Sigmoid colon (tissue), 7 donors: ENCODE data around the gene ADARB2. TPM values are rescaled to one million over a fixed set of nuclear protein-coding genes. Genes with fewer than 3 reads are reported as not detected.

Experiments
- DNase-seq: peaks from one replicate; pipeline ENCODE4 v3.0.0-alpha.2; 2019
- H3K27ac ChIP-seq, 4 donors: fragments of 200-600 bp; sonication (generic); one replicate each; pipeline ENCODE4 v1.5.1; 2016 to 2019; ENCODE audit warnings: mild to moderate bottlenecking in 1 of 4
- H3K27me3 ChIP-seq, 3 donors: fragments of 200-600 bp; sonication (generic); one replicate each; pipeline ENCODE4 v1.5.1; 2019; ENCODE audit warnings: mild to moderate bottlenecking in 1 of 3
- H3K36me3 ChIP-seq, 4 donors: fragments of 200-600 bp; sonication (generic); one replicate each; pipeline ENCODE4 v1.5.1; 2016 to 2019
- H3K4me1 ChIP-seq, 4 donors: fragments of 200-600 bp; sonication (generic); one replicate each; pipeline ENCODE4 v1.5.1; 2017 to 2019
- H3K4me3 ChIP-seq, 4 donors: fragments of 200-600 bp; sonication (generic); one replicate each; pipeline ENCODE4 v1.5.1; 2017 to 2019; ENCODE audit warnings: mild to moderate bottlenecking in 2 of 4, moderate library complexity in 1 of 4
- H3K9me3 ChIP-seq, 4 donors: fragments of 200-600 bp in 3 of 4; sonication (generic) in 3 of 4; one replicate each; pipeline versions ENCODE4 v1.5.1 to v1.6.1; 2013 to 2019
- EP300 ChIP-seq, 4 donors: sonication (generic); formaldehyde crosslinking; IDR thresholded peaks; one replicate each; pipeline ENCODE4 v1.6.1; 2017; ENCODE audit warnings: antibody characterized with exemption in 4 of 4
- POLR2A ChIP-seq, 2 donors: fragments of 450-650 bp; IDR thresholded peaks; one replicate each; pipeline ENCODE4 v1.6.1; 2016; ENCODE audit warnings: antibody characterized with exemption in 2 of 2, mild to moderate bottlenecking in 2 of 2, moderate library complexity in 2 of 2
- POLR2AphosphoS5 ChIP-seq, 4 donors: sonication (generic); formaldehyde crosslinking; IDR thresholded peaks; one replicate each; pipeline ENCODE4 v1.6.1; 2017; ENCODE audit warnings: antibody characterized with exemption in 4 of 4
- WGBS, 2 donors: extraction: QIAGEN DNeasy Blood & Tissue Kit; methylation state at CpG; one replicate each; pipeline ENCODE4 v1.1.7; 2013; 5-methylcytosine and 5-hydroxymethylcytosine counted together
- intact Hi-C: fragments of 100-400 bp; cut with DNase I; formaldehyde crosslinking; loops from one replicate; pipeline ENCODE4 v1.15.1; 2023
- polyA plus RNA-seq, 3 donors: library from polyadenylated mRNA; stranded (reverse); fragments of 200-250 nt; gene quantifications; one replicate each; pipeline ENCODE4 v1.2.3, GENCODE V29; 2013
- total RNA-seq, 4 donors: library from RNA; depleted of rRNA; stranded (reverse); fragments of >200 nt; gene quantifications; one replicate each; pipeline ENCODE4 v1.1.0, GENCODE V29; 2016
- TF ChIP-seq, protein P1 (sequence below), 4 experiments: fragments of 450-650 bp in 3 of 4; fragments of 200-600 bp in 1 of 4; IDR thresholded peaks; one replicate each; pipeline ENCODE4 v1.5.1; 2016 to 2019; ENCODE audit warnings: antibody characterized with exemption in 4 of 4, mild to moderate bottlenecking in 3 of 4, moderate library complexity in 2 of 4
- donor health status: healthy with polysubstance abuse.
- donor health status: Bipolar disorder and iron deficiency.
- donor health status: healthy.

The ADARB2 gene
- total and polyA plus RNA-seq, 7 donors = 0.60 to 5.9 (median 3.5) TPM; not detected in 1

- DNase-seq = no peak
- peaks cover 0 to 18% (median 9%) of the 10 kb centered on the region in 4 donors for H3K4me1 ChIP-seq
- no peaks in the 10 kb centered on the region for H3K9me3 ChIP-seq
- 63 to 90% methylated on average over 3 of the region's 3 CpGs for WGBS, 2 donors
- intact Hi-C loops = no loop called here
- no peak overlapping the region for H3K27ac ChIP-seq
- peaks cover 9 to 82% (median 26%) of the 10 kb centered on the region in 3 donors for H3K27me3 ChIP-seq
- TF ChIP-seq POLR2AphosphoS5 (IDR thresholded peaks at IDR 0.05) (no peak), POLR2A (IDR thresholded peaks at IDR 0.05) (no peak), EP300 (IDR thresholded peaks at IDR 0.05) (no peak)
- TF ChIP-seq, protein P1, sequence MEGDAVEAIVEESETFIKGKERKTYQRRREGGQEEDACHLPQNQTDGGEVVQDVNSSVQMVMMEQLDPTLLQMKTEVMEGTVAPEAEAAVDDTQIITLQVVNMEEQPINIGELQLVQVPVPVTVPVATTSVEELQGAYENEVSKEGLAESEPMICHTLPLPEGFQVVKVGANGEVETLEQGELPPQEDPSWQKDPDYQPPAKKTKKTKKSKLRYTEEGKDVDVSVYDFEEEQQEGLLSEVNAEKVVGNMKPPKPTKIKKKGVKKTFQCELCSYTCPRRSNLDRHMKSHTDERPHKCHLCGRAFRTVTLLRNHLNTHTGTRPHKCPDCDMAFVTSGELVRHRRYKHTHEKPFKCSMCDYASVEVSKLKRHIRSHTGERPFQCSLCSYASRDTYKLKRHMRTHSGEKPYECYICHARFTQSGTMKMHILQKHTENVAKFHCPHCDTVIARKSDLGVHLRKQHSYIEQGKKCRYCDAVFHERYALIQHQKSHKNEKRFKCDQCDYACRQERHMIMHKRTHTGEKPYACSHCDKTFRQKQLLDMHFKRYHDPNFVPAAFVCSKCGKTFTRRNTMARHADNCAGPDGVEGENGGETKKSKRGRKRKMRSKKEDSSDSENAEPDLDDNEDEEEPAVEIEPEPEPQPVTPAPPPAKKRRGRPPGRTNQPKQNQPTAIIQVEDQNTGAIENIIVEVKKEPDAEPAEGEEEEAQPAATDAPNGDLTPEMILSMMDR (IDR thresholded peaks at IDR 0.05) = no peak
- H3K36me3 ChIP-seq = no peaks in the 10 kb centered on the region
- H3K4me3 ChIP-seq = no peak overlapping the region
These were observed 3.0 kb downstream of the ADARB2 start for GRCh38 chr10:1734288-1734687.

DNA sequence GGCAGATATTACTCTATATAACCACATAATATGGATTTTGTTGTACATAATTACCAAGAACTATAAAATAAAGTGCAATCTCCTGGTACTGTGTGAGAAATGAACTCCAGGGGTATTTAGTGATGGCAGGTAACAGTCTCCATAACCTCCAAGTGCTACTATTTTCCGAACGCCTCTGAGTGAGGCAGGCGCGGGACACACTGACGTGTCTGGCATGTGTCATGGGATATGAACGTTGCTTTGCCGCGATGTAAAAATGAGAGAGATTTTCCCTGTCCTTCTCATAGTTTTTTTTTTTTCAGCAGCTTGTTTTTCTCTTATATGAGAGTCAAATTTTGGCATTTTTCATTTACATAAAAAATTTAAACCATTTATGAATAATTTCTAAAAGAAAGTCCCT is 3.6 kb downstream of the ADARB2 start:
- DNase-seq = no peak
- TF ChIP-seq, protein P1 (IDR thresholded peaks at IDR 0.05) = no peak
- TF ChIP-seq POLR2A (IDR thresholded peaks at IDR 0.05) (no peak), POLR2AphosphoS5 (IDR thresholded peaks at IDR 0.05) (no peak), EP300 (IDR thresholded peaks at IDR 0.05) (no peak)
- intact Hi-C loops = no loop called here
- Histone ChIP-seq H3K4me1 (peaks cover 0 to 18% (median 9%) of the 10 kb centered on the region in 4 donors), H3K9me3 (no peaks in the 10 kb centered on the region), H3K4me3 (no peak overlapping the region), H3K36me3 (no peaks in the 10 kb centered on the region), H3K27me3 (peaks cover 7 to 76% (median 20%) of the 10 kb centered on the region in 3 donors), H3K27ac (no peak overlapping the region)
- WGBS, 2 donors = 87 to 91% methylated on average over 8 of the region's 8 CpGs

- H3K9me3 ChIP-seq = no peaks in the 10 kb centered on the region
- WGBS, 2 donors = 52 to 56% methylated on average over 17 of the region's 17 CpGs
- intact Hi-C loops = no loop called here
- DNase-seq = no peak
- peaks cover 5 to 65% (median 17%) of the 10 kb centered on the region in 3 donors for H3K27me3 ChIP-seq
- no peak overlapping the region for H3K27ac ChIP-seq
- no peak overlapping the region for H3K4me3 ChIP-seq
- H3K36me3 ChIP-seq = no peaks in the 10 kb centered on the region
- peaks cover 0 to 15% (median 8%) of the 10 kb centered on the region in 4 donors for H3K4me1 ChIP-seq
- no peak for TF ChIP-seq POLR2A (IDR thresholded peaks at IDR 0.05)
- TF ChIP-seq, protein P1 (IDR thresholded peaks at IDR 0.05) = no peak
- no peak for TF ChIP-seq POLR2AphosphoS5 (IDR thresholded peaks at IDR 0.05)
- no peak for TF ChIP-seq EP300 (IDR thresholded peaks at IDR 0.05)
These were observed 4.7 kb downstream of the ADARB2 start for GRCh38 chr10:1732564-1732996.

DNA sequence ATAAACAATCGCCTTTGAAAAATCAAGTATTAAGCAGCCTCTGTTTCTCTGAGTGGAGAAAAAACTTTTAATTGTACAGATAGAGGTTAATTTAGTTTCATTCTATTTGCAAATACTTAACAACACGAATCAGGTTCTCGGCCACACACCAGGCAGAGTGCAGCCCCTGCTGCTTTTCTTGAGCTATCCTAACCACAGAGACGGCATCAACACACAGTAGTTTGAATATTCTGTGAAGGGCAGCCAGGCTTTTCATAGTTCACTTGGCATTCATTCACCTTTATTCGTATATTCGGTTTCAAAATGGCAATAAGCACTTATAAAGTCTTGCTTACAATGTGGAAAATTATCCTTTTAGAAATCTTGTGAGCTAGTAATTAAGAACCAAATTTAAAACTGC is 5.7 kb downstream of the ADARB2 start:
- 75 to 77% methylated on average over 6 of the region's 6 CpGs for WGBS, 2 donors

More for the DNA sequence above, 5.7 kb downstream of the ADARB2 start:
- H3K4me1 ChIP-seq = peaks cover 0 to 5% (median under 1%) of the 10 kb centered on the region in 4 donors
- intact Hi-C loops = no loop called here
- no peaks in the 10 kb centered on the region for H3K36me3 ChIP-seq
- H3K27me3 ChIP-seq = peaks cover 2 to 55% (median 11%) of the 10 kb centered on the region in 3 donors
- no peak overlapping the region for H3K4me3 ChIP-seq
- H3K9me3 ChIP-seq = no peaks in the 10 kb centered on the region
- H3K27ac ChIP-seq = no peak overlapping the region
- no peak for DNase-seq
- TF ChIP-seq POLR2A (IDR thresholded peaks at IDR 0.05) (no peak), EP300 (IDR thresholded peaks at IDR 0.05) (no peak), POLR2AphosphoS5 (IDR thresholded peaks at IDR 0.05) (no peak)
- TF ChIP-seq, protein P1 (IDR thresholded peaks at IDR 0.05) = no peak
